MCF 10A (cell line): ENCODE measurements around the gene PTPRQ. TPM values are rescaled to one million over a fixed set of nuclear protein-coding genes. Genes with fewer than 3 reads are reported as not detected.

Experiments used
- BruUV-seq: library from RNA; stranded (reverse); fragments of 400-500 nt; replicated peaks from 2 replicates; lab custom pipeline; 2021; lab: Mats Ljungman, UMichigan
- CTCF ChIA-PET: fragments of 300-600 bp; sonication (Branson Sonifier 250); formaldehyde crosslinking; extraction: SDS; loops from one replicate; lab custom pipeline; 2021; ENCODE audit warnings: antibody characterized with exemption, inconsistent platforms; lab: Yijun Ruan, JAX
- POLR2A ChIA-PET: fragments of 300-600, 350-650 bp; sonication (Branson Sonifier 250); formaldehyde crosslinking; extraction: SDS; loops from one replicate; lab custom pipeline; 2020; ENCODE audit warnings: antibody characterized with exemption, inconsistent platforms; lab: Yijun Ruan, JAX
- DNase-seq: peaks from one replicate; pipeline ENCODE4 v3.0.0-alpha.2; 2018; ENCODE audit not compliant: unreplicated experiment
- H3K27ac Mint-ChIP-seq: one replicate; pipeline ENCODE4 v1.8.0; 2022; ENCODE audit warnings: mild to moderate bottlenecking, low read depth, mixed read lengths; ENCODE audit not compliant: unreplicated experiment
- H3K27me3 Mint-ChIP-seq: one replicate; pipeline ENCODE4 v1.8.0; 2022; ENCODE audit warnings: mixed read lengths; ENCODE audit not compliant: insufficient read depth, unreplicated experiment
- H3K36me3 Mint-ChIP-seq: one replicate; pipeline ENCODE4 v1.8.0; 2022; ENCODE audit warnings: mild to moderate bottlenecking, moderate library complexity, mixed read lengths; ENCODE audit not compliant: insufficient read depth, unreplicated experiment
- H3K4me1 Mint-ChIP-seq: one replicate; pipeline ENCODE4 v1.8.0; 2022; ENCODE audit warnings: mixed read lengths; ENCODE audit not compliant: insufficient read depth, unreplicated experiment
- H3K4me3 Mint-ChIP-seq: one replicate; pipeline ENCODE4 v1.8.0; 2022; ENCODE audit warnings: mild to moderate bottlenecking, moderate library complexity, mixed read lengths; ENCODE audit not compliant: unreplicated experiment
- H3K9me3 Mint-ChIP-seq: one replicate; pipeline ENCODE4 v1.8.0; 2022; ENCODE audit warnings: mixed read lengths; ENCODE audit not compliant: unreplicated experiment
- intact Hi-C: fragments of 100-400 bp; cut with micrococcal nuclease; formaldehyde crosslinking; loops from 2 replicates; pipeline ENCODE4 v1.14.1; 2022
- total RNA-seq: library from RNA; stranded (reverse); gene quantifications from 2 replicates; pipeline ENCODE4 v1.2.3, GENCODE V29; 2022
- TF ChIP-seq, protein P1 (sequence below): fragments of 200-600 bp; IDR thresholded peaks from one replicate; pipeline ENCODE4 v1.8.0; 2022; ENCODE audit warnings: antibody characterized with exemption, mild to moderate bottlenecking; ENCODE audit not compliant: unreplicated experiment

The PTPRQ gene
- total RNA-seq, 1 experiment from 2014 or later = not detected

GRCh38 chr12:80531646-80532045, 87.6 kb downstream of the PTPRQ start:
- POLR2A ChIA-PET = interaction anchor here (0.6 to 1.2 kb wide), 2 partner anchors 20 to 247 kb away, joined by 4 to 5 read pairs; no protein-coding TSS in a partner anchor
- no peak overlapping the region for H3K4me3 Mint-ChIP-seq

GRCh38 chr12:80539029-80539428, 95.0 kb downstream of the PTPRQ start:
- ChIA-PET POLR2A (no interaction called here), CTCF (interaction anchor here (0.6 kb wide), 1 partner anchor 839 kb away, joined by 3 read pairs; no protein-coding TSS in a partner anchor)
- Mint-ChIP-seq H3K27ac (no peak overlapping the region), H3K27me3 (peaks cover 51% of the 10 kb centered on the region), H3K4me3 (no peak overlapping the region), H3K4me1 (no peaks in the 10 kb centered on the region), H3K9me3 (no peaks in the 10 kb centered on the region), H3K36me3 (no peaks in the 10 kb centered on the region)
- intact Hi-C loops = loop anchor here (5.0 kb wide), 1 partner anchor 58 kb away; no protein-coding TSS in a partner anchor
- no TSS peak for BruUV-seq
- TF ChIP-seq, protein P1, sequence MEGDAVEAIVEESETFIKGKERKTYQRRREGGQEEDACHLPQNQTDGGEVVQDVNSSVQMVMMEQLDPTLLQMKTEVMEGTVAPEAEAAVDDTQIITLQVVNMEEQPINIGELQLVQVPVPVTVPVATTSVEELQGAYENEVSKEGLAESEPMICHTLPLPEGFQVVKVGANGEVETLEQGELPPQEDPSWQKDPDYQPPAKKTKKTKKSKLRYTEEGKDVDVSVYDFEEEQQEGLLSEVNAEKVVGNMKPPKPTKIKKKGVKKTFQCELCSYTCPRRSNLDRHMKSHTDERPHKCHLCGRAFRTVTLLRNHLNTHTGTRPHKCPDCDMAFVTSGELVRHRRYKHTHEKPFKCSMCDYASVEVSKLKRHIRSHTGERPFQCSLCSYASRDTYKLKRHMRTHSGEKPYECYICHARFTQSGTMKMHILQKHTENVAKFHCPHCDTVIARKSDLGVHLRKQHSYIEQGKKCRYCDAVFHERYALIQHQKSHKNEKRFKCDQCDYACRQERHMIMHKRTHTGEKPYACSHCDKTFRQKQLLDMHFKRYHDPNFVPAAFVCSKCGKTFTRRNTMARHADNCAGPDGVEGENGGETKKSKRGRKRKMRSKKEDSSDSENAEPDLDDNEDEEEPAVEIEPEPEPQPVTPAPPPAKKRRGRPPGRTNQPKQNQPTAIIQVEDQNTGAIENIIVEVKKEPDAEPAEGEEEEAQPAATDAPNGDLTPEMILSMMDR = no peak
- no peak for DNase-seq

More at GRCh38 chr12:80531646-80532045, 87.6 kb downstream of the PTPRQ start:
- Mint-ChIP-seq H3K36me3 (no peaks in the 10 kb centered on the region), H3K27ac (no peak overlapping the region), H3K27me3 (peaks cover 31% of the 10 kb centered on the region), H3K9me3 (no peaks in the 10 kb centered on the region), H3K4me1 (no peaks in the 10 kb centered on the region)
- CTCF ChIA-PET = interaction anchor here (0.6 to 0.7 kb wide), 4 partner anchors 25 to 407 kb away, joined by 3 to 4 read pairs (median 3); no protein-coding TSS in a partner anchor
- no peak for DNase-seq
- BruUV-seq = no TSS peak
- intact Hi-C loops = no loop called here
- TF ChIP-seq, protein P1 = no peak

DNA sequence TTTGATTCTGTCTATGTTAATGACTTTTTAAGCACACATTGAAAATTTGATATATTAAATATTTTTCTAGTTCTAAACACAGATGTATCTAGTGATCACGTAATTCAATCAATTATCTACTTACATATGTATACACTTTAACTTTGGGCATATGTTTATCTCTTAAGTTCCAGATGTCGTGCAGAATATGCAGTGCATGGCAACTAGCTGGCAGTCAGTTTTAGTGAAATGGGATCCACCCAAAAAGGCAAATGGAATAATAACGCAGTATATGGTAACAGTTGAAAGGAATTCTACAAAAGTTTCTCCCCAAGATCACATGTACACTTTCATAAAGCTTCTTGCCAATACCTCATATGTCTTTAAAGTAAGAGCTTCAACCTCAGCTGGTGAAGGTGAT, 105.3 kb downstream of the PTPRQ start:
- POLR2A ChIA-PET = no interaction called here
- H3K27me3 Mint-ChIP-seq = peaks cover 9% of the 10 kb centered on the region
- no peak overlapping the region for H3K4me3 Mint-ChIP-seq
- no peak overlapping the region for H3K27ac Mint-ChIP-seq
- no peak for DNase-seq
- no TSS peak for BruUV-seq
- TF ChIP-seq, protein P1 = no peak
- CTCF ChIA-PET = no interaction called here
- peaks cover 7% of the 10 kb centered on the region for H3K4me1 Mint-ChIP-seq
- H3K9me3 Mint-ChIP-seq = no peaks in the 10 kb centered on the region
- intact Hi-C loops = no loop called here
- no peaks in the 10 kb centered on the region for H3K36me3 Mint-ChIP-seq

DNA sequence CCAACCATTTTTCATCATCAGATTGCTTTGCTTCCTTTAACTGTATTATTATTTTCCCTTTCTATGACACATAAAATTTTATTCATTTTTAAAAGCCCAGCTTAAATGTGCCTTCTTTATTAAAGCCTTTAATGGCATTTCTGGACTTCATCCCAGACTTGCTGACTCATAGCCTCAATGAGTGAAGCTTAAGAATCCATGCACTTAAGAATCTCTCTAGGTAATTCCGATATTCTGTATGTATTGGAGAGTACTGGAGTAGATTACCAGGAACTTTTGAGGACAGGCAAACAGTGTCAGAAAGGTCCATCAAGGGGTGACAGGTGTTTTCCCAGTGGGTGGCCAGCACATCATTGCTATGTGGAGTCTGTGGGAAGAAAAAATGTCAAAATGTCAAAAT, 107.9 kb downstream of the PTPRQ start:
- intact Hi-C loops = loop anchor here (5.0 kb wide), 1 partner anchor 45 kb away; no protein-coding TSS in a partner anchor
- Mint-ChIP-seq H3K27me3 (no peaks in the 10 kb centered on the region), H3K4me1 (peaks cover 7% of the 10 kb centered on the region), H3K4me3 (no peak overlapping the region), H3K36me3 (no peaks in the 10 kb centered on the region), H3K9me3 (no peaks in the 10 kb centered on the region), H3K27ac (no peak overlapping the region)
- TF ChIP-seq, protein P1 = no peak
- DNase-seq = peak; percentile 91
- BruUV-seq = no TSS peak
- ChIA-PET CTCF (interaction anchor here (1.4 kb wide), 1 partner anchor 47 kb away, joined by 7 read pairs; no protein-coding TSS in a partner anchor), POLR2A (interaction anchor here (1.1 kb wide), 1 partner anchor 20 kb away, joined by 5 read pairs; no protein-coding TSS in a partner anchor)
